Erythroblast (primary cell): ENCODE results near the gene PRELID3B.

Experiments
- DNase-seq, 2 experiments: peaks; one replicate each; lab custom pipeline; 2025; lab: John Stamatoyannopoulos, UW
- GATA1 ChIP-seq: IDR thresholded peaks from 2 replicates; pipeline ENCODE4 v1.6.1; 2011; ENCODE audit warnings: low read depth, mild to moderate bottlenecking, control low read depth, low read length, moderate library complexity
- POLR2A ChIP-seq: IDR thresholded peaks from 2 replicates; pipeline ENCODE4 v1.6.1; 2011; ENCODE audit warnings: mild to moderate bottlenecking, low read length

PRELID3B gene

GRCh38 chr20:58994390-58995159 is 48.0 kb downstream of the PRELID3B start:
- no peak for TF ChIP-seq POLR2A
- TF ChIP-seq GATA1, result no peak
- DNase-seq, result no peak

GRCh38 chr20:58993332-58994248 is 49.0 kb downstream of the PRELID3B start:
- DNase-seq, result no peak
- TF ChIP-seq POLR2A (no peak), GATA1 (no peak)

GRCh38 chr20:58992911-58993310 is 49.7 kb downstream of the PRELID3B start:
- DNase-seq, result no peak

GRCh38 chr20:58991715-58992114 is 50.9 kb downstream of the PRELID3B start:
- TF ChIP-seq POLR2A, result no peak
- TF ChIP-seq GATA1, result no peak
- DNase-seq, result no peak

More at GRCh38 chr20:58992911-58993310, 49.7 kb downstream of the PRELID3B start:
- TF ChIP-seq GATA1 (no peak), POLR2A (no peak)

- no peak for DNase-seq
- no peak for TF ChIP-seq GATA1
- no peak for TF ChIP-seq POLR2A
Measured at GRCh38 chr20:58990651-58991445, 51.7 kb downstream of the PRELID3B start.

GRCh38 chr20:58989196-58989595 is 53.4 kb downstream of the PRELID3B start:
- no peak for DNase-seq
- TF ChIP-seq POLR2A (no peak), GATA1 (no peak)

GRCh38 chr20:58988565-58988882 is 54.1 kb downstream of the PRELID3B start:
- no peak for DNase-seq
- TF ChIP-seq GATA1, result no peak
- TF ChIP-seq POLR2A, result no peak

- no peak for TF ChIP-seq POLR2A
- DNase-seq, result no peak
Measured at GRCh38 chr20:58987790-58988564, 54.6 kb downstream of the PRELID3B start.

- TF ChIP-seq POLR2A (no peak), GATA1 (no peak)
- DNase-seq, result no peak
Measured at GRCh38 chr20:58986968-58987517, 55.5 kb downstream of the PRELID3B start.

- TF ChIP-seq POLR2A (no peak), GATA1 (no peak)
- DNase-seq, result no peak
Measured at GRCh38 chr20:58986286-58986967, 56.2 kb downstream of the PRELID3B start.

- no peak for TF ChIP-seq GATA1
- TF ChIP-seq POLR2A, result no peak
Measured at GRCh38 chr20:58985656-58986055, 56.9 kb downstream of the PRELID3B start.

GRCh38 chr20:58984691-58985090 is 57.9 kb downstream of the PRELID3B start:
- DNase-seq, result no peak
- TF ChIP-seq GATA1 (no peak), POLR2A (no peak)

More at GRCh38 chr20:58985656-58986055, 56.9 kb downstream of the PRELID3B start:
- DNase-seq, result no peak
